Chondrocyte (in vitro differentiated cells): ENCODE results near the gene TRAPPC4. TPM values are rescaled to one million over a fixed set of nuclear protein-coding genes. Genes with fewer than 3 reads are reported as not detected.
A peak's percentile ranks its signal among the peaks of the same experiment; 100 is the strongest.

Experiments used
- DNase-seq: peaks from one replicate; pipeline ENCODE4 v3.0.0; 2021; ENCODE audit warnings: mixed read lengths, low spot score
- H3K27ac Mint-ChIP-seq: one replicate; pipeline ENCODE4 v1.8.0; 2021; ENCODE audit warnings: mild to moderate bottlenecking, moderate library complexity, mixed read lengths; ENCODE audit not compliant: unreplicated experiment
- H3K27me3 Mint-ChIP-seq: 2 replicates; pipeline ENCODE4 v1.8.0; 2021; ENCODE audit warnings: low read depth, mixed read lengths
- H3K36me3 Mint-ChIP-seq: 2 replicates; pipeline ENCODE4 v1.8.0; 2021; ENCODE audit warnings: low read depth, mixed read lengths
- H3K4me1 Mint-ChIP-seq: 2 replicates; pipeline ENCODE4 v1.8.0; 2021; ENCODE audit warnings: low read depth, mild to moderate bottlenecking, mixed read lengths
- H3K4me3 Mint-ChIP-seq: one replicate; pipeline ENCODE4 v1.8.0; 2021; ENCODE audit warnings: mild to moderate bottlenecking, moderate library complexity, mixed read lengths; ENCODE audit not compliant: unreplicated experiment
- H3K9me3 Mint-ChIP-seq: 2 replicates; pipeline ENCODE4 v1.8.0; 2021; ENCODE audit warnings: low read depth, mixed read lengths
- total RNA-seq: library from RNA; stranded (reverse); gene quantifications from 3 replicates; pipeline ENCODE4 v1.2.1, GENCODE V29; 2021
- TF ChIP-seq, protein P1 (sequence below): fragments of 200-600 bp; sonication (generic); IDR thresholded peaks from 2 replicates; pipeline ENCODE4 v1.5.0; 2021; ENCODE audit warnings: antibody characterized with exemption, mild to moderate bottlenecking, moderate library complexity

The TRAPPC4 gene
- total RNA-seq, 1 donor from 2014 or later = 73.0 TPM

DNA sequence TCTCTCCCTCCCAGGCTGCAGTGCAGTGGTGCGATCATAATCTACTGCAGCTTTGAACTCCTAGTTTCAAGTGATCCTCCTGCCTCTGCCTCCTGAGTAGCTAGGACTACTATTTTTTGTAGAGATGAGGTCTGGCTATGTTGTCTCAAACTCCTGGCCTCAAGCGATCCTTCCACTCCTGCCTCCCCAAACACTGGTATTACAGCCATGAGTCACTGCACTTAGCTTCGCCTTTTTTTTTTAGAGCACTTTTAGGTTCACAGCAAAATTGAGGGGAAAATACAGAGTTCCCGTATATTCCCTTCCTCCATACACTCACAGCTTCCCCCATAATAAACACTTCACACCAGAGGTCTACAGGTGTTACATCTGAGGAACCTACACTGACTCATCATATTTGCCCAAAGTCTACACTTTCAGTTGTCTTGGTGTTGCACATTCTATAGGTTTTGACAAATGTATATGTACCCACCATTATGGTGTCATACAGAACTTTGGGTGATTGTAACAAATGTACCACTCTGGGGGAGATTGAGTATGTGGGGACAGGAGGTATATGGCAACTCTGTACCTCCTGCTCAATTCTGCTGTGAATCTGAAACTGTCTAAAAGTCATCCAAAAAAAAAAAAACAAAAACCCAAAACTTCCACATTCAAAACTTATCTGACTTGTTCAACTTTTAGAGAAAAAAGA is 23.4 kb downstream of the TRAPPC4 start:
- TF ChIP-seq, protein P1, sequence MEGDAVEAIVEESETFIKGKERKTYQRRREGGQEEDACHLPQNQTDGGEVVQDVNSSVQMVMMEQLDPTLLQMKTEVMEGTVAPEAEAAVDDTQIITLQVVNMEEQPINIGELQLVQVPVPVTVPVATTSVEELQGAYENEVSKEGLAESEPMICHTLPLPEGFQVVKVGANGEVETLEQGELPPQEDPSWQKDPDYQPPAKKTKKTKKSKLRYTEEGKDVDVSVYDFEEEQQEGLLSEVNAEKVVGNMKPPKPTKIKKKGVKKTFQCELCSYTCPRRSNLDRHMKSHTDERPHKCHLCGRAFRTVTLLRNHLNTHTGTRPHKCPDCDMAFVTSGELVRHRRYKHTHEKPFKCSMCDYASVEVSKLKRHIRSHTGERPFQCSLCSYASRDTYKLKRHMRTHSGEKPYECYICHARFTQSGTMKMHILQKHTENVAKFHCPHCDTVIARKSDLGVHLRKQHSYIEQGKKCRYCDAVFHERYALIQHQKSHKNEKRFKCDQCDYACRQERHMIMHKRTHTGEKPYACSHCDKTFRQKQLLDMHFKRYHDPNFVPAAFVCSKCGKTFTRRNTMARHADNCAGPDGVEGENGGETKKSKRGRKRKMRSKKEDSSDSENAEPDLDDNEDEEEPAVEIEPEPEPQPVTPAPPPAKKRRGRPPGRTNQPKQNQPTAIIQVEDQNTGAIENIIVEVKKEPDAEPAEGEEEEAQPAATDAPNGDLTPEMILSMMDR = no peak
- no peak overlapping the region for H3K4me3 Mint-ChIP-seq
- H3K27me3 Mint-ChIP-seq = no peaks in the 10 kb centered on the region
- H3K9me3 Mint-ChIP-seq = no peaks in the 10 kb centered on the region
- no peak for DNase-seq
- H3K4me1 Mint-ChIP-seq = peaks cover 5% of the 10 kb centered on the region
- no peak overlapping the region for H3K27ac Mint-ChIP-seq
- peaks cover 12% of the 10 kb centered on the region for H3K36me3 Mint-ChIP-seq

DNA sequence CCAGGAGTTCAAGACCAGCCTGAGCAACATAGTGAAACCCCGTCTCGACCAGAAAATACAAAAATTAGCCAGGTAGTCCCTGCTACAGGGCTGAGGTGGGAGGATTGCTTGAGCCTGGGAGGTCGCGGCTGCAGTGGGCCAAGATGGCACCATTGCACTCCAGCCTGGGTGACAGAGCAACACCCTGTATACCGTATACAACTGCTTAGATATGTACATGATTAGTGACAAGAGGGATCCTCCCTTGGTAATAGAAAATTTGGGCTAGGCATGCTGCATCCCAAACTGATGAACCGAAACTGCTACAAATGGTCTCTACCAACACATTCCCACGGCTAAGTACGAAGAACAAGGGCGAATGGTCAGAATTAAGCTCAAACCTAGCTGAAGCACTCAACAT is 24.4 kb downstream of the TRAPPC4 start:
- no peaks in the 10 kb centered on the region for H3K9me3 Mint-ChIP-seq
- no peak for DNase-seq
- H3K27me3 Mint-ChIP-seq = no peaks in the 10 kb centered on the region
- H3K4me1 Mint-ChIP-seq = peaks cover 5% of the 10 kb centered on the region
- H3K4me3 Mint-ChIP-seq = no peak overlapping the region
- no peak overlapping the region for H3K27ac Mint-ChIP-seq
- H3K36me3 Mint-ChIP-seq = peaks cover 17% of the 10 kb centered on the region
- TF ChIP-seq, protein P1 = no peak

DNA sequence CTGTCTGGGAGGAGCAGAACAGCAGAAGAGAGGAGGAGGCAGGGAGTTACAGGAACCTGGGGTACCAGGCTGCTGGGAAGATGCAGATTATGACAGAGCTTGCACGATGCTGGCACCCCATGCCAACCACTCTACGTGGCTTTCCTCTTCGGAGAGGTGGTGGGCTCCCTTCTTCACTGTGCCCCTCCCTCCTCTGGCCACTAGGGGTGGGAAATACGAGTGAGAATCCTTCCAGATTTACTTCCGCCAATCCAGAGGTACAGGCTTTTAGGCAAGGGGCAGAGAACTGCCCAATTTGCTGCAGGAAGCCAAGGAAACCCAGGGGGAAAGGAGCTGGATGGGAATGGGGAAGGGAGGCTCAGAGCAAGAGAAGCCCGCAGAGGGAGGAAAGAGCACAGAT is 26.1 kb downstream of the TRAPPC4 start:
- TF ChIP-seq, protein P1 = peak; percentile 33
- no peaks in the 10 kb centered on the region for H3K27me3 Mint-ChIP-seq
- H3K27ac Mint-ChIP-seq = no peak overlapping the region
- H3K36me3 Mint-ChIP-seq = peaks cover 30% of the 10 kb centered on the region
- peaks cover 5% of the 10 kb centered on the region for H3K4me1 Mint-ChIP-seq
- no peak for DNase-seq
- H3K4me3 Mint-ChIP-seq = no peak overlapping the region
- no peaks in the 10 kb centered on the region for H3K9me3 Mint-ChIP-seq

DNA sequence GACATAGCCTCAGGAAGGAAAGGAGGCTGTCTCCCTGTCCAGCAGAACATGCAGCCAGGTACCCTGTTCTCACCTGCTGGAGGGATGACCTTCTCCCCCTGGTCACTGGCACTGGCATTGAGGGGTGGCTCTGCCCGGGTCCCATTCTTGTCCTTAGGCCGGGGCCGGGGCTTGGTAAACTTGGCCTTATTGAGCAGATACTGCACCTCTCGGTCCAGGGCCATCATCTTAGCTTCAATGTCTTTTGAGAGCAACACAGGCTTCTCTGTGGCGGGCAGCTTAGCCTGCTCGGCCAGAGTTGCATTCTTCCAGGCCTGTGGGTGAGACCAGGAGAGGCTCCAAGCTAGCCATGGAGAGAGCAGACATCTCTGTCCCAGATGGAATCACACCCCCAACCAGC is 27.9 kb downstream of the TRAPPC4 start:
- TF ChIP-seq, protein P1 = no peak
- no peak for DNase-seq
- peaks cover 39% of the 10 kb centered on the region for H3K36me3 Mint-ChIP-seq
- H3K4me1 Mint-ChIP-seq = peaks cover 5% of the 10 kb centered on the region
- H3K9me3 Mint-ChIP-seq = no peaks in the 10 kb centered on the region
- H3K4me3 Mint-ChIP-seq = no peak overlapping the region
- H3K27me3 Mint-ChIP-seq = no peaks in the 10 kb centered on the region
- no peak overlapping the region for H3K27ac Mint-ChIP-seq

DNA sequence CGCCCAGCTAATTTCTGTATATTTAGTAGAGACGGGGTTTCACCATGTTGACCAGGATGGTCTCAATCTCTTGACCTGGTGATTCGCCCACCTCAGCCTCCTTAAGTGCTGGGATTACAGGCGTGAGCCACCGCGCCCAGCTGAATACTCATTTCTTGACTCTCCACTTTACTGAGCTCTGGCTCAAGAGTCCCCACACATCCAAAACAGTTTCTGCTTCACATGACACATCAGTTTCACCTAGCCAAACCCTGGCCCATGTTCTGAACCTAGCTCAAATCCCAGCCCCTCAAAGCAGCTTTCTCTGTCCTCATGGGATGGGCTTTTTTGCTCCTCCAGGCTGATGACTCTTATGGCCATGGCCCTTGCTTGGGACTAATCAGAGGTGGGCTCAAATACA is 28.6 kb downstream of the TRAPPC4 start:
- TF ChIP-seq, protein P1 = no peak
- Mint-ChIP-seq H3K36me3 (peaks cover 41% of the 10 kb centered on the region), H3K4me1 (no peaks in the 10 kb centered on the region), H3K27ac (no peak overlapping the region), H3K9me3 (no peaks in the 10 kb centered on the region), H3K4me3 (no peak overlapping the region), H3K27me3 (no peaks in the 10 kb centered on the region)
- DNase-seq = no peak
